ENCODE data around the gene GSTT2B. TPM values are rescaled to one million over a fixed set of nuclear protein-coding genes. Genes with fewer than 3 reads are reported as not detected.

GSTT2B gene
- total and polyA plus RNA-seq, 2 of the 8 experiments (the other 6 are each of a cell fraction or from before 2014, with no cell fraction given), result 6.3 to 13.3 TPM

- Histone ChIP-seq H2BK20ac (ENCODE audit: low read length) (no peak overlapping the region), H3K9ac (replicated peaks in 1 of 4; ENCODE audit: extremely low read depth in 1 of 4, low read depth in 3 of 4, low read length in 3 of 4) (no peak overlapping the region), H4K91ac (replicated peaks; ENCODE audit: insufficient read length, low read length) (no peak overlapping the region), H3K9me3 (ENCODE audit: insufficient read depth in 2 of 2, low read depth in 1 of 2, low read length in 1 of 2) (no peaks in the 10 kb centered on the region), H4K5ac (ENCODE audit: insufficient read length, low read depth, low read length) (no peak overlapping the region), H4K8ac (ENCODE audit: extremely low read depth, insufficient read depth, low read length) (no peak overlapping the region), H2BK15ac (ENCODE audit: low read length) (no peak overlapping the region), H2BK12ac (ENCODE audit: low read depth, low read length) (no peak overlapping the region), H3K4me1 (replicated peaks in 1 of 4; ENCODE audit: control insufficient read depth in 3 of 4, insufficient read depth in 4 of 4, low read length in 3 of 4) (no peaks in the 10 kb centered on the region), H3K23ac (ENCODE audit: insufficient read length) (no peak overlapping the region), H3K4me2 (ENCODE audit: insufficient read depth in 1 of 2, low read depth in 2 of 2, low read length in 2 of 2) (no peak overlapping the region), H3K27me3 (replicated peaks in 1 of 4; ENCODE audit: control insufficient read depth in 3 of 4, extremely low read depth in 1 of 4, insufficient read depth in 3 of 4, low read length in 3 of 4) (no peaks in the 10 kb centered on the region), H3K56ac (replicated peaks; ENCODE audit: insufficient read length, low read depth, low read length) (no peak overlapping the region), H4K20me1 (replicated peaks in 1 of 2; ENCODE audit: control insufficient read depth in 1 of 2, insufficient read depth in 2 of 2, low read length in 2 of 2) (peaks cover 0 to 2% of the 10 kb centered on the region in 2 experiments), H3K27ac (ENCODE audit: low read depth, low read length) (no peak overlapping the region), H3K36me3 (ENCODE audit: control insufficient read depth in 2 of 4, insufficient read depth in 4 of 4, low read length in 3 of 4) (peaks cover 0 to 13% (median 3%) of the 10 kb centered on the region in 4 experiments; a peak in 4 of 8 replicates), H3K79me2 (ENCODE audit: control insufficient read depth in 1 of 2, insufficient read depth in 2 of 2, low read length in 2 of 2) (no peaks in the 10 kb centered on the region), H3K14ac (ENCODE audit: insufficient read length) (no peak overlapping the region), H3K79me1 (ENCODE audit: low read depth, low read length) (no peaks in the 10 kb centered on the region), H3K4me3 (ENCODE audit: extremely low read depth in 1 of 4, insufficient read depth in 2 of 4, low read depth in 3 of 4, low read length in 4 of 4) (no peak overlapping the region), H2BK5ac (ENCODE audit: low read depth, low read length) (no peak overlapping the region), H2BK120ac (replicated peaks; ENCODE audit: low read depth, low read length) (no peak overlapping the region), H3K18ac (ENCODE audit: extremely low read depth, low read length) (no peak overlapping the region), H3K4ac (replicated peaks; ENCODE audit: insufficient read length, low read depth, low read length) (no peak overlapping the region), H2AK5ac (ENCODE audit: low read depth, low read length) (no peak overlapping the region), H3K23me2 (ENCODE audit: low read depth, low read length) (no peaks in the 10 kb centered on the region), H2AFZ (ENCODE audit: low read length) (no peak overlapping the region)
- ChIA-PET POLR2A (ENCODE audit: partially characterized antibody) (no interaction called here), CTCF (ENCODE audit: partially characterized antibody) (no interaction called here)
- DNase-seq (ENCODE audit: low read depth in 1 of 2, low spot score in 2 of 2) (no peak), FAIRE-seq (no peak)
- WGBS, 2 experiments (ENCODE audit: extremely low coverage in 1 of 2, insufficient coverage in 1 of 2, insufficient read length in 1 of 2, insufficient replicate concordance in 2 of 2, low coverage in 1 of 2, low lambda C conversion rate in 2 of 2, missing lambda C conversion rate in 1 of 2), result 94% methylated on average over 2 of the region's 2 CpGs; no CpG with 5 or more reads in 1 of the 2 experiments
- no peak for TF ChIP-seq TCF12 (IDR thresholded peaks at IDR 0.05; ENCODE audit: low read depth, low read length)
- TF ChIP-seq CTCF (IDR thresholded peaks at IDR 0.05; ENCODE audit: control extremely low read depth in 1 of 3, insufficient read depth in 1 of 3, low read depth in 1 of 3, low read length in 3 of 3), result no peak
- TF ChIP-seq NRF1 (IDR thresholded peaks at IDR 0.05; ENCODE audit: low read depth, low read length), result no peak
- TF ChIP-seq ZNF274 (IDR thresholded peaks at IDR 0.05; ENCODE audit: borderline replicate concordance, extremely low read depth, low read length), result no peak
- no peak for TF ChIP-seq MAX (IDR thresholded peaks at IDR 0.05)
- TF ChIP-seq KDM1A (IDR thresholded peaks at IDR 0.05; ENCODE audit: borderline replicate concordance, low read length), result no peak
- no peak for TF ChIP-seq EP300 (IDR thresholded peaks at IDR 0.05; ENCODE audit: borderline replicate concordance in 1 of 2, low read depth in 2 of 2, low read length in 2 of 2)
- TF ChIP-seq SP1 (IDR thresholded peaks at IDR 0.05; ENCODE audit: low read depth, low read length), result no peak
- TF ChIP-seq HDAC6 (IDR thresholded peaks at IDR 0.05; ENCODE audit: low read depth, low read length), result no peak
- no peak for TF ChIP-seq SIX5 (IDR thresholded peaks at IDR 0.05; ENCODE audit: low read depth, low read length)
- TF ChIP-seq SUZ12 (IDR thresholded peaks at IDR 0.05; ENCODE audit: low read length), result no peak
- no peak for TF ChIP-seq CBX5 (IDR thresholded peaks at IDR 0.05; ENCODE audit: low read depth, low read length)
Measured at GRCh38 chr22:23922921-23923320, 38.1 kb downstream of the GSTT2B start.
